Cardiac fibroblast (primary cell): ENCODE data around the gene SHROOM1.

ENCODE experiments used
- DNase-seq, 2 donors: peaks; one replicate each; pipeline versions ENCODE4 v3.0.0 to v3.0.0-alpha.2; 2010; ENCODE audit warnings: low read depth in 2 of 2
- H3K4me3 ChIP-seq, 2 donors: replicated peaks in 1 of 2; 1 replicate in 1 of 2; 2 replicates in 1 of 2; pipeline ENCODE4 v1.5.1; 2011; ENCODE audit warnings: low read depth in 2 of 2, low read length in 2 of 2, mild to moderate bottlenecking in 2 of 2, moderate library complexity in 1 of 2
- TF ChIP-seq, protein P1 (sequence below): IDR thresholded peaks from one replicate; pipeline ENCODE4 v1.5.1; 2011; ENCODE audit warnings: low read depth, mild to moderate bottlenecking, low read length, inconsistent platforms

Gene SHROOM1

DNA sequence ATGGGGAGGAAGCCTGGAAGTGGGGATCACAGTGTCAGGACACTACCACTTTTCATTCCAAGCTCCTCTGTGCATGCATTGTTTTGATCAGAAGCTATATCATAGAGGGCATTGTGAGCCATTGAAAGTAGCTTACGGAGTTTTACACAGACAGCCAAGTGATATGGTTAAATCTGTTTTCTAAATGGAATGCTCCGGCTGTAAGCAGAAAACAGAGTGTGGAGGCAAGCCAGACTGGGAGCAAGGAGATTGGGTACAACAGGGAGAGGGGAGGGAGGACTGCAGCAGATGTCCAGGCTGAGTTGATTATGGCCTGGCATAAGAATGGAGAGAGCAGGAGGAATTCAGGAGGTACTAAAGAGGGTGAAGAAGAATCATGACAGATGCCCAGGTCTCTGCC lies 32.8 kb downstream of the SHROOM1 start:
- no peak overlapping the region for H3K4me3 ChIP-seq
- DNase-seq, result no peak
- TF ChIP-seq, protein P1, sequence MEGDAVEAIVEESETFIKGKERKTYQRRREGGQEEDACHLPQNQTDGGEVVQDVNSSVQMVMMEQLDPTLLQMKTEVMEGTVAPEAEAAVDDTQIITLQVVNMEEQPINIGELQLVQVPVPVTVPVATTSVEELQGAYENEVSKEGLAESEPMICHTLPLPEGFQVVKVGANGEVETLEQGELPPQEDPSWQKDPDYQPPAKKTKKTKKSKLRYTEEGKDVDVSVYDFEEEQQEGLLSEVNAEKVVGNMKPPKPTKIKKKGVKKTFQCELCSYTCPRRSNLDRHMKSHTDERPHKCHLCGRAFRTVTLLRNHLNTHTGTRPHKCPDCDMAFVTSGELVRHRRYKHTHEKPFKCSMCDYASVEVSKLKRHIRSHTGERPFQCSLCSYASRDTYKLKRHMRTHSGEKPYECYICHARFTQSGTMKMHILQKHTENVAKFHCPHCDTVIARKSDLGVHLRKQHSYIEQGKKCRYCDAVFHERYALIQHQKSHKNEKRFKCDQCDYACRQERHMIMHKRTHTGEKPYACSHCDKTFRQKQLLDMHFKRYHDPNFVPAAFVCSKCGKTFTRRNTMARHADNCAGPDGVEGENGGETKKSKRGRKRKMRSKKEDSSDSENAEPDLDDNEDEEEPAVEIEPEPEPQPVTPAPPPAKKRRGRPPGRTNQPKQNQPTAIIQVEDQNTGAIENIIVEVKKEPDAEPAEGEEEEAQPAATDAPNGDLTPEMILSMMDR, result no peak

DNA sequence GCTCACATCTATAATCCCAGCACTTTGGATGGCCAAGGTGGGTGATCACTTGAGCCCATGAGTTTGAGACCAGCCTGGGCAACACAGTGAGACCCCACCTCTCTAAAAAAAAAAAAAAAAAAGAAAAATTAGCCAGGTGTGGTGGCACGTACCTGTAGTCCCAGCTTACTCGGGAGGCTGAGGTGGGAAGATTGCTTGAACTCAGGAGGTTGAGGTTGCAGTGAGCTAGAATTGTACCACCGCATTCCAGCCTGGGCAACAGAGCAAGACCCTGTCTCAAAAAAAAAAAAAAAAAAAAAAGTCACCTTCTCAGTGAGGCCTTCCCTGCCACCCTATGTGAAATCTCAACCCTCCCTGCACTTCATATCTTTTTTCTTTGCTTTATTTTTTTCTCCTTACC lies 39.4 kb downstream of the SHROOM1 start:
- TF ChIP-seq, protein P1, result no peak
- no peak for DNase-seq
- H3K4me3 ChIP-seq, result no peak overlapping the region

DNA sequence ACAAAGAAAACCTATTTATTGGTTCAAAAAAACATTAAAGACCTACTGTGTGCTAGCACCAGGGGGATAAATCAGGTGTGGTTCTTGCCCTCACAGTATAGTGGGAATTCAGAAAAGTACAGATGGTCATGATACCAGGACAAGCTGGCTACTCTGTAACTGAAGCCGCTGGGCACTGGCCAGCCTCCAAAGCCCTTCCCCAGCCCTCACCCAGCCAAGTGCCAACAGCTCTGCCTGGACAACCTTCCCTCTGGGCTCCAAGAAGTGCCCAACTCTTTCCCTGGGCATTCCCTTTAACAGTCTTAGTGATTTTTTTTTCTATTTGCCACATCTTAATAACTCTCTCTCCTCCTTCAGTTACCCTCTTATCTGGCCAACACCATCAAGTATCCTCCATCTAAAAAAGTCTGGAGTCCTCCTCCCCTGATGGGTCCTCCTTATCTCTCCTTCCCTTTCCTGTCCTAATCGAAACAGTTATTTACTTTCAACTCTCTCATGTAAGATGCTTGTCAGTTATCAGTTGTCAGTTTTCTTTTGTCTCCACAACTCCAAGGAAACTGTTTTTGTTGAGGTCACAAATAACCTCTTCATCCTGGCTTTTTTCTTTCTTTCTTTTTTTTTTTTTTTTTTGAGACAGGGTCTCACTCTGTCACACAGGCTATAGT lies 40.1 kb downstream of the SHROOM1 start:
- TF ChIP-seq, protein P1, result no peak
- no peak for DNase-seq
- no peak overlapping the region for H3K4me3 ChIP-seq

DNA sequence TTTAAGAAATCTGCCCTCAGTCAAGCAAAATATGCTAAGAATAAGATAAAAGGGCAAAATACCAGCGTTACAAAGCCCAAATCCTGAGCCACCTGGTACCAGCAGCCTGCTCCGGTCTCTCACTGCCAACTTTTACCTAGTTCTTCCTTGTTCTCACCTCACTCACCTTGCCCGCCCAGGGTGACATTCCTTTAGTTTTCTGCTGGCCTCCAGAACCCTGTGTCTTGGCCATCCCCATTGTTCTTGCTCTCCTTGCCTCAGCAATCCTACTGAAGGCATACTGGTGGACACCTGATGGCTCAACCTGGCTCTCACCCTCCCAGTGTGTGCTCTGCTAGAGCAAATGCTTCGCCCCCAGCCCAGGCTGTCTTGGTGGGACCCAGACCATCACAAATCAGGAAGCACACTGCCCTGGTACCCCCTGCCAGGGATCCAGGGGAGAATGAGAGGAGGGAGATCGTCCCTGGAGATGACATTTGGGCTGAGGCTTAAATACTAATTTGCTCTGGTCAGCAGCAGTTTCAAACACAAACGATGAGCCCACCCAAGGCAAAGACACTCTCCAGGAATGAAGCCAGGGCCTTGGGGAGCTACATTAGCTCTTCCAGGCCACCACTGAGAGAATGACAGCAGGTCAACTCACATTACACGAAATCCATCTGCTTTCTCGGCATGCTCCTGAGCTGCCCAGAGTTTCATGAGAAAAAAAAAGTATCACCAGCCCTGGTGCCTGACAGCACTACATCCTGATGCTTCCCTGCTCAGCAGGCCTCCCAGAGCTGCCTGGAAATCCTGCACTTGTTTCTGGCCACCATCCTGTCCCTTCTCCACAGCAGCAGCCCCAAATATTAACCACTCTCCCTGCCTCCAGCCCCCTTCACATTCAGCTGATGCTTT lies 41.2 kb downstream of the SHROOM1 start:
- DNase-seq, result no peak
- no peak overlapping the region for H3K4me3 ChIP-seq
- TF ChIP-seq, protein P1, result no peak

DNA sequence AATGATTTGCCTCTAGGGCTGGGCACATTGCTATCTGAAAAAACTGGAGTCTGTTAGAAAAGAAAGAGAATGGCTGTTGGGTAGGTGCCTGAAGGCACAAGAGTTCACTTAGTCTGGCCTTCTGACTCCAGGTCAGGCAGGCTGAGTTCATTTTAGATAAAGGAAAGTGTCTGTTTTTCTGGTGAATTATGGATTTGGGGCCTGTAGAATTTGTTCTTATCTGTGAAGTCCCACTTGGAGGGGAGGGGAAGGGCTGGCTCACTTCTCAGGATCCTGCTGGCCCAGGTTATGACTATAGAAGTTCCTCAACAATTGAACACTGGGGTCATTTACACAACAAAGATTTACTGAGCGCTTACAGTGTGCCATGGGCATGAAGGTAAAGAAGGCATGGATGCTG lies 41.9 kb downstream of the SHROOM1 start:
- TF ChIP-seq, protein P1, result no peak
- H3K4me3 ChIP-seq, result no peak overlapping the region
- no peak for DNase-seq

DNA sequence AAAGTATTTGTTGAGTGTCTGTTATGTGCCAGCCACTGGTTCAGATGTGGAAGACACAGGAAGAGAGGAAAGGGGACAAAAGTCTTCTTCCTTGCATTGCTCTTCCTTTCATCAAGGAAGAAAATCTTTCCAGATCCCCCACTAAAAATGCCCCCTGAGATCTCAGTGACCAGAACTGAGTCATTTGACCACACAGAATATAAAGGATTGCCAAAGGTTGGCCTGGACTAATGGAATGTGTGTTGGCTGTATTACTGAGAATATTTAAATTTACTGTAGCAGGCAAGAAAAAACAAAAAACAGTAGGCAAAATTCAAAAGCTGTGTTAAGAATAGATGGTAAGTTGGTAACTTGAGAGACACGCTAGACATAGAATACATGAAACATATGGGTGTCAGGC lies 43.4 kb downstream of the SHROOM1 start:
- no peak overlapping the region for H3K4me3 ChIP-seq
- peak in 1 of 2 donors; percentile 56 for DNase-seq
- TF ChIP-seq, protein P1, result no peak
